MCF 10A (cell line): ENCODE results near the gene GET4. TPM values are rescaled to one million over a fixed set of nuclear protein-coding genes. Genes with fewer than 3 reads are reported as not detected.

Experiments used
- BruUV-seq: library from RNA; stranded (reverse); fragments of 400-500 nt; replicated peaks from 2 replicates; lab custom pipeline; 2021; lab: Mats Ljungman, UMichigan
- CTCF ChIA-PET: fragments of 300-600 bp; sonication (Branson Sonifier 250); formaldehyde crosslinking; extraction: SDS; loops from one replicate; lab custom pipeline; 2021; ENCODE audit warnings: antibody characterized with exemption, inconsistent platforms; lab: Yijun Ruan, JAX
- POLR2A ChIA-PET: fragments of 300-600, 350-650 bp; sonication (Branson Sonifier 250); formaldehyde crosslinking; extraction: SDS; loops from one replicate; lab custom pipeline; 2020; ENCODE audit warnings: antibody characterized with exemption, inconsistent platforms; lab: Yijun Ruan, JAX
- DNase-seq: peaks from one replicate; pipeline ENCODE4 v3.0.0-alpha.2; 2018; ENCODE audit not compliant: unreplicated experiment
- H3K27ac Mint-ChIP-seq: one replicate; pipeline ENCODE4 v1.8.0; 2022; ENCODE audit warnings: mild to moderate bottlenecking, low read depth, mixed read lengths; ENCODE audit not compliant: unreplicated experiment
- H3K27me3 Mint-ChIP-seq: one replicate; pipeline ENCODE4 v1.8.0; 2022; ENCODE audit warnings: mixed read lengths; ENCODE audit not compliant: insufficient read depth, unreplicated experiment
- H3K36me3 Mint-ChIP-seq: one replicate; pipeline ENCODE4 v1.8.0; 2022; ENCODE audit warnings: mild to moderate bottlenecking, moderate library complexity, mixed read lengths; ENCODE audit not compliant: insufficient read depth, unreplicated experiment
- H3K4me1 Mint-ChIP-seq: one replicate; pipeline ENCODE4 v1.8.0; 2022; ENCODE audit warnings: mixed read lengths; ENCODE audit not compliant: insufficient read depth, unreplicated experiment
- H3K4me3 Mint-ChIP-seq: one replicate; pipeline ENCODE4 v1.8.0; 2022; ENCODE audit warnings: mild to moderate bottlenecking, moderate library complexity, mixed read lengths; ENCODE audit not compliant: unreplicated experiment
- H3K9me3 Mint-ChIP-seq: one replicate; pipeline ENCODE4 v1.8.0; 2022; ENCODE audit warnings: mixed read lengths; ENCODE audit not compliant: unreplicated experiment
- intact Hi-C: fragments of 100-400 bp; cut with micrococcal nuclease; formaldehyde crosslinking; loops from 2 replicates; pipeline ENCODE4 v1.14.1; 2022
- total RNA-seq: library from RNA; stranded (reverse); gene quantifications from 2 replicates; pipeline ENCODE4 v1.2.3, GENCODE V29; 2022
- TF ChIP-seq, protein P1 (sequence below): fragments of 200-600 bp; IDR thresholded peaks from one replicate; pipeline ENCODE4 v1.8.0; 2022; ENCODE audit warnings: antibody characterized with exemption, mild to moderate bottlenecking; ENCODE audit not compliant: unreplicated experiment

Gene GET4
- total RNA-seq, 1 experiment from 2014 or later: 32.6 TPM

DNA sequence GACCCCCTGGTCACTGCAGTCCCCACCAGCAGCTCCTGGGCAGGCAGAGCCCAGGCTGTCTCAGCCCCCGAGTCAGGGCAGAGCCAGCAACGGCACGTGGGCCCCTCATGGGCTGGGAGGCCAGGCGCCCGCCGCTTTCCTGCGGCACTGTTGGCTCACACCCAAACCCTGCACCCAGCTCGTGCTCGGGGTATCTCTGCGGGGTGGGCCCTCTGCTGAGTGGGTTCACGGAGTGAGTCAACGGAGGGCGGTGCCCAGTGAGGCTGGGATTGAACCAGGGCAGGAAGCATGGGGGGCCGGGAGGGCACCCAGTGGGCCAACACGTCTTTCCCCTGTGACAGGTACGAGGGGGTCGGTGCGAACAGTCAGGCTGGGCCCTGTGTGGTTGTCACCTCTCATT is 49.2 kb downstream of the GET4 start:
- Mint-ChIP-seq H3K4me3 (no peak overlapping the region), H3K27ac (no peak overlapping the region), H3K36me3 (no peaks in the 10 kb centered on the region), H3K4me1 (no peaks in the 10 kb centered on the region), H3K27me3 (no peaks in the 10 kb centered on the region), H3K9me3 (no peaks in the 10 kb centered on the region)
- BruUV-seq: no TSS peak
- CTCF ChIA-PET: no interaction called here
- POLR2A ChIA-PET: no interaction called here
- TF ChIP-seq, protein P1, sequence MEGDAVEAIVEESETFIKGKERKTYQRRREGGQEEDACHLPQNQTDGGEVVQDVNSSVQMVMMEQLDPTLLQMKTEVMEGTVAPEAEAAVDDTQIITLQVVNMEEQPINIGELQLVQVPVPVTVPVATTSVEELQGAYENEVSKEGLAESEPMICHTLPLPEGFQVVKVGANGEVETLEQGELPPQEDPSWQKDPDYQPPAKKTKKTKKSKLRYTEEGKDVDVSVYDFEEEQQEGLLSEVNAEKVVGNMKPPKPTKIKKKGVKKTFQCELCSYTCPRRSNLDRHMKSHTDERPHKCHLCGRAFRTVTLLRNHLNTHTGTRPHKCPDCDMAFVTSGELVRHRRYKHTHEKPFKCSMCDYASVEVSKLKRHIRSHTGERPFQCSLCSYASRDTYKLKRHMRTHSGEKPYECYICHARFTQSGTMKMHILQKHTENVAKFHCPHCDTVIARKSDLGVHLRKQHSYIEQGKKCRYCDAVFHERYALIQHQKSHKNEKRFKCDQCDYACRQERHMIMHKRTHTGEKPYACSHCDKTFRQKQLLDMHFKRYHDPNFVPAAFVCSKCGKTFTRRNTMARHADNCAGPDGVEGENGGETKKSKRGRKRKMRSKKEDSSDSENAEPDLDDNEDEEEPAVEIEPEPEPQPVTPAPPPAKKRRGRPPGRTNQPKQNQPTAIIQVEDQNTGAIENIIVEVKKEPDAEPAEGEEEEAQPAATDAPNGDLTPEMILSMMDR: no peak
- intact Hi-C loops: no loop called here
- DNase-seq: no peak

DNA sequence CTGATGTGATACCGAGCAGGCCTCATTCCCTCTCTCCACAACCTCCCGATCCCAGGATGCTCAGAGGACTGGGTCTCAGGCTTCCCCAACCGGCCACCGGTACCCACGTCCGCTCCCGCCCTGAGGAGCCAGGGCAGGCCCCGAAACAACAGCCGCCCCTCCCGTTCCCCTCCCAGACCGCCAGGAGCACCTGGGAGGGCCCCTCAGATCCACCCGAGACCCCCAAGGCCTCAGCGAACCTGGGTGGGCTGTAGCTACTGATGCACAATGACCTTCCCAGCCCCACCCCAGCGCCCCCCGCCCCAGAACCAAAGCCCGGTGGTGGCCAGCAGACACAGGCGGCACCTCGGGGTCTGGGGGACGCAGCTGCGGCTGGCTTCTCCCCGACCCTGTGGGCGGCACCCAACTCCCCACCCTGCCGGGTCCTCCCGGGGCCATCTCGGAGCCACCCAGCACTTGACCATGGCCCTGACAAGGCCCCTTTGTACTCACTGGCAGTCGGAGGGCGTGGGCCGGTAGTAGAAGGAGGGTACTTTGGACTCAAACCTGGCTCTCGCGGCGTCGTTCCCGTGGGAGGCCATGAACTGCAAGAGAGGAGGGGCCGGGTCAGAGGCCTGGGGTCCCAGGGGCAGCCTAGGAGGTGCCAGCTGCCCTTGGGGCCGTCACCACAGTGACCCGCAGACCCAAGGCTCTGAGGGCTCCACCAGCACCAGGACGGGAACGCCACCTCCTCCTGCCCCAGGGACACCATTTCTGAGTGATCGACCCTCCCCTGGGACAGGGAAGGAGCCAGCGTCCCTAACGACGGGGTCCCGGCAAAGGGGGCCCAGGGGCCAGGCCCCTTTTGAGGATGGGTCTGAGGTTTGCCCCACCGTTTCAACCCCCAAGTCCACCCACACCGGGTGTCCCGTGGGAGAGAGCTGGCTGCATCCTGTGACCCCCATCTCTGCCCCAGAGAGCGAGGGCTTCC is 50.0 kb downstream of the GET4 start:
- H3K4me1 Mint-ChIP-seq: no peaks in the 10 kb centered on the region
- no TSS peak for BruUV-seq
- no peaks in the 10 kb centered on the region for H3K9me3 Mint-ChIP-seq
- TF ChIP-seq, protein P1: no peak
- POLR2A ChIA-PET: no interaction called here
- CTCF ChIA-PET: no interaction called here
- intact Hi-C loops: no loop called here
- H3K27ac Mint-ChIP-seq: no peak overlapping the region
- no peaks in the 10 kb centered on the region for H3K27me3 Mint-ChIP-seq
- no peak overlapping the region for H3K4me3 Mint-ChIP-seq
- H3K36me3 Mint-ChIP-seq: no peaks in the 10 kb centered on the region
- DNase-seq: no peak

DNA sequence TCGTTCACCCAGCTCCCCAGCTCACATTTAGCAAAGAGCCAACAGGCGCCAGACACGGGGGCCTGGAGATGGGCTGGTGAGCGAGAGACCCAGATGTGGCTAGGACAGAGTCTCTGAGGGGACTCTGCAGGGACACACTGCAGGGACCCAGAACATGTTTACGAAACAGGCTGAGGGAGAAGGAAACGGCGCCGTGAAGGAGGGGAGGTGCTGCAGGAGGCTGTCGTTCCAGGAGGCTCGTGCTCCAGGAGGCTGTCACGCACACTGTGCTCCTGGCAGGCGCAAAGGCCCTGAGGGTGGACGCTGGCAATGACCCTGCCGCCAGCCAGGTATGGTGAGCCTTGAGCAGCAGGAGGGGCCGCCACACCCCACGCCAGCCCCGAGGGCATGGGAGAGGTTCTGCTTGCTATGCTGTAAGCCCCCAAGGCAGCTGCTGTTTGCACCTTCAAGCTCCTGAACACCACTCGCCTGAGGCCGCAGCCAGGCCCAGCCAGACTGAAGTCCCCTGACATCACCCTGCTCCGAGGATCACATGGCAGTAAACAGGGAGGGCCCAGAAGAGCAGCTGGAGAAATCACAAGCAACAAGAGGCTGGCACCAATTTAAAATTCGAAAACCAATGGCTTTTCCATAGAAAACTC is 50.8 kb downstream of the GET4 start:
- no peaks in the 10 kb centered on the region for H3K9me3 Mint-ChIP-seq
- POLR2A ChIA-PET: interaction anchor here (1.5 kb wide), 1 partner anchor 18 kb away, joined by 3 read pairs; no protein-coding TSS in a partner anchor
- intact Hi-C loops: no loop called here
- no TSS peak for BruUV-seq
- no peak overlapping the region for H3K27ac Mint-ChIP-seq
- H3K4me3 Mint-ChIP-seq: no peak overlapping the region
- DNase-seq: no peak
- no peaks in the 10 kb centered on the region for H3K36me3 Mint-ChIP-seq
- TF ChIP-seq, protein P1: no peak
- no peaks in the 10 kb centered on the region for H3K27me3 Mint-ChIP-seq
- CTCF ChIA-PET: no interaction called here
- H3K4me1 Mint-ChIP-seq: no peaks in the 10 kb centered on the region

DNA sequence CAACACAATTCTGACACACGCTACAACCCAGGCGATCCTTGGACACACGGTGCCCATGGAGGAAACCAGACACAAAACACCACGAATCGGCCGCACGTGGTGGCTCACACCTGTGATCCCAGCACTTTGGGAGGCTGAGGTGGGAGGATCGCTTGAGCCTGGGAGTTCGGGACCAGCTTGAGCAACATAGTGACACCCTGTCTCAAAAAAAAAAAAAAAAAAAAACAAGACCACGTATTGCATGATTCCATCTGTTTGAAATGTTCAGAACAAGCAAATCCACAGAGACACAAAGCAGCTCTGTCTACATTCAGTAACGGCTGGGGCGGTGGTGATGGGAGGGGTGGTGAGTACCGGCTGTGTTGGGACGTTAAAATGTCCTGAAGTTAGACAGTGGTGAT is 53.0 kb downstream of the GET4 start:
- TF ChIP-seq, protein P1: no peak
- Mint-ChIP-seq H3K27me3 (no peaks in the 10 kb centered on the region), H3K4me1 (no peaks in the 10 kb centered on the region), H3K27ac (no peak overlapping the region), H3K9me3 (no peaks in the 10 kb centered on the region), H3K36me3 (no peaks in the 10 kb centered on the region), H3K4me3 (no peak overlapping the region)
- CTCF ChIA-PET: no interaction called here
- no peak for DNase-seq
- no TSS peak for BruUV-seq
- POLR2A ChIA-PET: no interaction called here
- intact Hi-C loops: no loop called here
